HepG2 (cell line): ENCODE data around the gene DUOXA1. TPM values are rescaled to one million over a fixed set of nuclear protein-coding genes. Genes with fewer than 3 reads are reported as not detected.

Source experiments
- ATAC-seq: fragments of 200-7000 bp; cut with Tn5 transposase; 3 replicates; pipeline ENCODE4 v1.9.1; 2020; ENCODE audit warnings: mild to moderate bottlenecking, moderate library complexity
- BruUV-seq: library from RNA; stranded (reverse); fragments of 400-500 nt; replicated peaks from 2 replicates; lab custom pipeline; 2021; lab: Mats Ljungman, UMichigan
- CTCF ChIA-PET: fragments of 300-600 bp; formaldehyde crosslinking; extraction: SDS; loops from one replicate; lab custom pipeline; 2021; ENCODE audit warnings: low total read pairs, inconsistent platforms, low intra/inter-chr PET ratio; lab: Yijun Ruan, JAX
- POLR2A ChIA-PET: fragments of 350-600 bp; sonication (Branson Sonifier 250); formaldehyde crosslinking; loops from one replicate; lab custom pipeline; 2020; ENCODE audit warnings: antibody characterized with exemption, inconsistent platforms; lab: Yijun Ruan, JAX
- DNase-seq: peaks from one replicate; pipeline ENCODE4 v3.0.0-alpha.2; 2015; ENCODE audit warnings: low spot score
- FAIRE-seq: peaks from 3 replicates; lab custom pipeline; 2011; peaks lifted over from hg19 to GRCh38; lab: Jason Lieb, UNC
- H2AFZ ChIP-seq: one replicate; pipeline ENCODE4 v1.6.1; 2011; ENCODE audit warnings: low read length, inconsistent platforms
- H3K27ac ChIP-seq: fragments of 300-600 bp; 3 replicates; pipeline ENCODE4 v1.8.0; 2011; ENCODE audit warnings: mixed run types, mild to moderate bottlenecking, mixed read lengths, low read length, inconsistent platforms; ENCODE audit not compliant: insufficient read depth; ENCODE audit errors: extremely low read length
- H3K27me3 ChIP-seq, 2 experiments: fragments of 200-600 bp in 1 of 2; 2 replicates in 1 of 2; 3 replicates in 1 of 2; pipeline versions ENCODE4 v1.6.0 to v1.8.0; 2011; ENCODE audit warnings: low read length in 2 of 2, mild to moderate bottlenecking in 2 of 2, moderate library complexity in 2 of 2, inconsistent platforms in 1 of 2; ENCODE audit not compliant: insufficient read depth in 2 of 2, control insufficient read depth in 1 of 2
- H3K36me3 ChIP-seq, 2 experiments: fragments of 200-600 bp in 1 of 2; replicated peaks in 1 of 2; 2 replicates in 1 of 2; 3 replicates in 1 of 2; pipeline versions ENCODE4 v1.5.1 to v1.8.0; 2011; ENCODE audit warnings: low read length in 2 of 2, inconsistent platforms in 1 of 2; ENCODE audit not compliant: insufficient read depth in 2 of 2, control insufficient read depth in 1 of 2
- H3K4me1 ChIP-seq: 2 replicates; pipeline ENCODE4 v1.5.1; 2012; ENCODE audit warnings: low read length, inconsistent platforms; ENCODE audit not compliant: insufficient read depth
- H3K4me2 ChIP-seq: 2 replicates; pipeline ENCODE4 v1.6.0; 2011; ENCODE audit warnings: low read depth, low read length, inconsistent platforms
- H3K4me3 ChIP-seq, 3 experiments: fragments of 200-600 bp in 1 of 3; sonication (generic), shearing (Covaris generic) in 1 of 3; replicated peaks in 1 of 3; 2 replicates each; pipeline ENCODE4 v1.5.1; 2011 to 2016; ENCODE audit warnings: low read length in 3 of 3, inconsistent platforms in 2 of 3, low read depth in 2 of 3, mild to moderate bottlenecking in 2 of 3, control low read depth in 1 of 3, mixed read lengths in 1 of 3; ENCODE audit not compliant: insufficient read depth in 1 of 3
- H3K79me2 ChIP-seq: one replicate; pipeline ENCODE4 v1.6.1; 2011; ENCODE audit warnings: low read length, inconsistent platforms; ENCODE audit not compliant: insufficient read depth
- H3K9ac ChIP-seq: 2 replicates; pipeline ENCODE4 v1.6.0; 2011; ENCODE audit warnings: mild to moderate bottlenecking, low read depth, low read length, inconsistent platforms; ENCODE audit not compliant: insufficient read depth
- H3K9me3 ChIP-seq: 2 replicates; pipeline ENCODE4 v1.5.1; 2012; ENCODE audit warnings: mild to moderate bottlenecking, low read length
- H4K20me1 ChIP-seq: 2 replicates; pipeline ENCODE4 v1.6.0; 2011; ENCODE audit warnings: inconsistent platforms, mild to moderate bottlenecking, low read length, moderate library complexity; ENCODE audit not compliant: insufficient read depth
- ATF4 ChIP-seq, 2 experiments: fragments of 450-650 bp in 1 of 2; sonication (generic) in 1 of 2; formaldehyde crosslinking; IDR thresholded peaks; 2 replicates each; pipeline versions ENCODE4 v1.5.0 to v1.8.0; 2020 to 2022; ENCODE audit warnings: mild to moderate bottlenecking in 1 of 2, missing genetic modification reagents in 1 of 2
- CBX5 ChIP-seq: sonication (generic); formaldehyde crosslinking; IDR thresholded peaks from 2 replicates; pipeline ENCODE4 v1.4.0; 2020; ENCODE audit warnings: missing genetic modification reagents, borderline replicate concordance
- HNRNPH1 ChIP-seq: fragments of 200-400 bp; formaldehyde crosslinking; optimal IDR thresholded peaks from 2 replicates; pipeline ENCODE3; 2017; ENCODE audit warnings: mild to moderate bottlenecking, low read depth, low read length
- POLR2G ChIP-seq: fragments of 200-400 bp; formaldehyde crosslinking; IDR thresholded peaks from 2 replicates; pipeline ENCODE4 v1.6.1; 2018; ENCODE audit warnings: mild to moderate bottlenecking, low read depth, low read length, moderate library complexity
- RBM22 ChIP-seq: fragments of 200-400 bp; formaldehyde crosslinking; optimal IDR thresholded peaks from 2 replicates; pipeline ENCODE3; 2017; ENCODE audit warnings: mild to moderate bottlenecking, low read length, moderate library complexity
- SNAI1 ChIP-seq: sonication (generic); formaldehyde crosslinking; IDR thresholded peaks from 2 replicates; pipeline ENCODE4 v1.5.0; 2020; ENCODE audit warnings: mild to moderate bottlenecking, missing genetic modification reagents, borderline replicate concordance
- USF2 ChIP-seq, 2 experiments: sonication (generic) in 1 of 2; formaldehyde crosslinking in 1 of 2; IDR thresholded peaks; 2 replicates each; pipeline versions ENCODE4 v1.5.1 to v1.6.1; 2011 to 2020; ENCODE audit warnings: borderline replicate concordance in 1 of 2, low read depth in 1 of 2, low read length in 1 of 2, mild to moderate bottlenecking in 1 of 2, missing genetic modification reagents in 1 of 2, moderate library complexity in 1 of 2
- ZNF205 ChIP-seq: IDR thresholded peaks from 2 replicates; pipeline ENCODE4 v1.6.1; 2018; ENCODE audit warnings: missing biosample characterization, missing genetic modification reagents
- ZNF296 ChIP-seq: sonication (generic); formaldehyde crosslinking; conservative IDR thresholded peaks from 2 replicates; pipeline ENCODE4 v1.5.0; 2020; ENCODE audit warnings: mild to moderate bottlenecking, missing genetic modification reagents
- ZNF564 ChIP-seq: sonication (generic); formaldehyde crosslinking; IDR thresholded peaks from 2 replicates; pipeline ENCODE4 v1.8.1; 2023; ENCODE audit warnings: mild to moderate bottlenecking, missing genetic modification reagents
- ZNF740 ChIP-seq: sonication (generic); formaldehyde crosslinking; IDR thresholded peaks from 2 replicates; pipeline ENCODE4 v1.4.0; 2020; ENCODE audit warnings: missing genetic modification reagents
- WGBS: methylation state at CpG from one replicate; pipeline ENCODE4 v1.1.6; 2017; ENCODE audit warnings: low lambda C conversion rate; 5-methylcytosine and 5-hydroxymethylcytosine counted together
- in situ Hi-C: cut with HindIII; loops from 2 replicates; pipeline ENCODE4 v1.10.0; 2017; ENCODE audit warnings: low pct_unique_long_range_greater_than_20kb; ENCODE audit not compliant: extremely low pct_ligation_motif_present
- intact Hi-C: fragments of 100-400 bp; cut with micrococcal nuclease; formaldehyde crosslinking; loops from one replicate; pipeline ENCODE4 v1.10.0; 2022; ENCODE audit not compliant: unreplicated experiment
- polyA plus RNA-seq, 8 experiments: library from polyadenylated mRNA; depleted of rRNA in 3 of 8; stranded (reverse) in 7 of 8; unstranded in 1 of 8; fragments of >200 nt; fragmentation: Illumina TruSeq in 4 of 8; extraction: Trizol in 4 of 8; gene quantifications; 2 replicates each; pipeline versions ENCODE4 v1.2.1 to v1.2.3, GENCODE V29; 2011 to 2016; ENCODE audit warnings: low read depth in 4 of 8, missing spikeins in 1 of 8, mixed read lengths in 1 of 8; ENCODE audit not compliant: insufficient read depth in 1 of 8
- total RNA-seq, 5 experiments: library from RNA; depleted of rRNA; stranded (reverse); fragments of >200 nt; fragmentation: Illumina TruSeq; extraction: Trizol; gene quantifications; 2 replicates each; pipeline ENCODE4 v1.2.3, GENCODE V29; 2016; ENCODE audit warnings: low read depth in 1 of 5

Gene DUOXA1
- total and polyA plus RNA-seq, 2 of the 13 experiments (the other 11 are each of a cell fraction or from before 2014, with no cell fraction given), result not detected

DNA sequence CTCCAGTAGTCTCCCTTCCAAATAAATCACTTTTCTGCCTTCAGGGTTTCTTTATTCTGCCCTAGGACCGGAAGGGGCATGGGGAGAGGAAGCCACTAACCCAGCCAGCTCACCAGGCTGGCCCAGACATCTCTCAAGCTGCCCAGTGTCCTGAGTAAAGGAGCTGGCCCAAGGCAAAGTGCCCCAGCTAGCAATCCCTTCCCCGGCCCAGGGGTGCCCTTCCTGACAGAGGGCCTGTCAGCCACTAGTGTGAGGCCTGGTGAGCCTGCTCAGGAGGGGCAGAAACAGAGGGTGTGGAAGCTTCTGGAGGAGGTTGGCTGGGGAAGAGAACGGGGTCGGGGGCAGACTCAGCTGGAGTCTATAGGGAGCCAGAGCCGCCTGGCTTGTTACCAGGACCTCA lies 35.9 kb upstream of the DUOXA1 start:
- Histone ChIP-seq H3K4me3 (no peak overlapping the region), H3K79me2 (no peaks in the 10 kb centered on the region), H3K36me3 (no peaks in the 10 kb centered on the region), H3K4me1 (peaks cover 41% of the 10 kb centered on the region), H3K4me2 (peak overlapping the region; percentile 93), H2AFZ (no peak overlapping the region), H3K27ac (no peak overlapping the region), H3K9ac (no peak overlapping the region), H3K27me3 (no peaks in the 10 kb centered on the region), H3K9me3 (no peaks in the 10 kb centered on the region), H4K20me1 (no peaks in the 10 kb centered on the region)
- ChIA-PET POLR2A (interaction anchor here (0.6 to 0.9 kb wide), 4 partner anchors 33 to 236 kb away, joined by 3 read pairs; a partner anchor contains a TSS), CTCF (no interaction called here)
- ATAC-seq, result no peak
- no TSS peak for BruUV-seq
- in situ Hi-C loops (no loop called here), intact Hi-C loops (no loop called here)
- WGBS, result 94% methylated on average over 3 of the region's 5 CpGs
- no peak for DNase-seq
- FAIRE-seq, result no peak
- TF ChIP-seq ZNF296 (CRISPR knock-in tag), result 0 out of 2 replicates have a peak, but pooled peaks have one; percentile 34
- no peak for TF ChIP-seq ZNF564 (CRISPR knock-in tag)

DNA sequence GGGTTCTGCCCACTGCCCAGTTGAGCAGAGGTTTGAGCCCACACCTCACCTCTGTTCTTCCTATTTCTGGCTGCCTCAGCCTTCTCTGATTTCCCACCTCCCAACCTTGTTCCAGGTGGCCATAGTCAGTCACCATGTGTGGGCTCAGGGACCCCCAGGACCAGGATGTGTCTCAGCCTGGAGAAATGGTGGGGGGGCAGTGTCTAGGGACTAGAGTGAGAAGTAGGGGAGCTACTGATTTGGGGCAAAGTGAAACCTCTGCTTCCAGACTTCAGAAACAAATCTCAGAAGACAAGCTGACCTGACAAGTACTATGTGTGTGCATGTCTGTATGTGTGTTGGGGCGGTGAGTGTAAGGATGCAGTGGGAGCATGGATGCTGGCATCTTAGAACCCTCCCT lies 35.2 kb upstream of the DUOXA1 start:
- Histone ChIP-seq H4K20me1 (no peaks in the 10 kb centered on the region), H3K36me3 (no peaks in the 10 kb centered on the region), H3K27me3 (no peaks in the 10 kb centered on the region), H3K4me1 (peaks cover 41% of the 10 kb centered on the region), H3K27ac (no peak overlapping the region), H3K9me3 (no peaks in the 10 kb centered on the region), H3K79me2 (no peaks in the 10 kb centered on the region), H3K4me3 (no peak overlapping the region), H3K9ac (no peak overlapping the region), H2AFZ (no peak overlapping the region), H3K4me2 (no peak overlapping the region)
- CTCF ChIA-PET, result no interaction called here
- in situ Hi-C loops (loop anchor here (5.0 kb wide), 2 partner anchors 97 to 237 kb away; a partner anchor contains a TSS), intact Hi-C loops (loop anchor here (5.0 kb wide), 2 partner anchors 237 to 292 kb away; a partner anchor contains a TSS)
- no peak for FAIRE-seq
- POLR2A ChIA-PET, result interaction anchor here (0.7 to 0.8 kb wide), 2 partner anchors 33 to 237 kb away, joined by 3 read pairs; a partner anchor contains a TSS
- ATAC-seq, result no peak
- no TSS peak for BruUV-seq
- 100% methylated on average over 1 of the region's 1 CpG for WGBS
- no peak for DNase-seq
- no peak for TF ChIP-seq HNRNPH1
- no peak for TF ChIP-seq SNAI1 (CRISPR knock-in tag)
- no peak for TF ChIP-seq ZNF205 (CRISPR knock-in tag)
- no peak for TF ChIP-seq ATF4 (CRISPR knock-in tag; IDR thresholded peaks at IDR 0.05)
- no peak for TF ChIP-seq USF2 (IDR thresholded peaks at IDR 0.05; ENCODE audit: low read depth, low read length)
- no peak for TF ChIP-seq USF2 (CRISPR knock-in tag; IDR thresholded peaks at IDR 0.05; ENCODE audit: borderline replicate concordance)
- TF ChIP-seq ZNF740 (CRISPR knock-in tag), result peak; percentile 34; the same call in 1 of the 2 replicates
- peak; percentile 45; the same call in 1 of the 2 replicates for TF ChIP-seq POLR2G
- TF ChIP-seq RBM22, result peak; percentile 83
- TF ChIP-seq CBX5 (CRISPR knock-in tag), result no peak
